GM19099 (cell line): ENCODE results near the gene GOLIM4.

Experiments
- POLR2A ChIP-seq: IDR thresholded peaks from 3 replicates; pipeline ENCODE4 v1.6.1; 2011; ENCODE audit warnings: low read depth; ENCODE audit not compliant: insufficient read length; ENCODE audit errors: extremely low read depth

Gene GOLIM4

DNA sequence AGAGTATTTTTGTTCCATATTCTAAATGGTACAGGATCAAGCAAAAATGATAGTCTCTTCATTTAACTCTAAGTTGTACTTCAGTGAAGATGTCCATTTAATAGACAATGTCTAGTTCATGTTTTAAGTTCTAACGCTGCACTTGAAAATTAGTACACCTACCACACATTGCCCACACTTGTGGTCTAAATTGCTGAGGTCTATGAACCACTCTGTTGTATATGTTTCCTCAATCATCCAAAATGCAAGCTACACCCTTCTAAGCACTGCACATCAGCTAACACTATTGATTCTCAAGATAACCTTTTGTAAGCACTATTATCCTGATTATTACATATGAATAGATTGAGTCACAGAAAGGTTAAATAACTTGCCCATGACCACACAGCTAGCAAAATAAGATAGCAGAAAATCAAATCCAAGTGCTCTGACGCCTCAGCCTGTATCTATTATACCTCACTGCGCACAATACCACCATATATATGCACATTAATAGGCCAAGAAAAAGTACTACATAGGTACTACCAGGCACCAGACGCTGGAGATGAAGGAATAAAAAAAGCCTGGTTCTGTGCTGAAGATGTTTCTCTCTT, 6.4 kb downstream of the GOLIM4 start:
- no peak for TF ChIP-seq POLR2A

DNA sequence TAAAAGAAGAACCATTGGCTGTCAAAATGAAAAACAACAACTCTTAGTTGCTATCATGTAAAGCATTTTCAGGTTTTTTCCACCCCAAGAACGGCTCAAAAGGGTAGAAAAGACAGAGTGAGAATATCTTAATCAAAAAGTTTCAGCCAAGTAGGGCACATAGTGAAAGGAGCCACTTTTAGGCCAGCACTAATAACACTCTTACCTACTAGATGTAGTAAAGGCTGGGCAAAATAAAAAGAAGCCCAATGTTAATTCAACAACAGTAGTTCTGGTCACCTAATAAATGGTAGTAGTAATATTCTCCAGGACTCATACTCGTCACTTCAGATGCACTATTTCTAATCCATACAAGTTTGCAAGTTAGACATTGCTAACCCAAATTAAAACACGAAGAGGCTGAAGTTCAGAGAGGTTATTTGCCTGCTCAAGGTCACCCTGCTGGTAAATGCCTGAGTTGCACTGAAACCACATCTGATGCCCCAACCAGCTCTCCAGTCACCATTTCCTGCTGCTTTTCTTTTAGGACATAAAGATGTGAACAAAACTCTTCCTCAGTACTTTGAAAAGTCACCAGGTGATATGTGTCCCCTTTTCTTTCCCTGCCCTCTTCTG, 7.5 kb downstream of the GOLIM4 start:
- no peak for TF ChIP-seq POLR2A

DNA sequence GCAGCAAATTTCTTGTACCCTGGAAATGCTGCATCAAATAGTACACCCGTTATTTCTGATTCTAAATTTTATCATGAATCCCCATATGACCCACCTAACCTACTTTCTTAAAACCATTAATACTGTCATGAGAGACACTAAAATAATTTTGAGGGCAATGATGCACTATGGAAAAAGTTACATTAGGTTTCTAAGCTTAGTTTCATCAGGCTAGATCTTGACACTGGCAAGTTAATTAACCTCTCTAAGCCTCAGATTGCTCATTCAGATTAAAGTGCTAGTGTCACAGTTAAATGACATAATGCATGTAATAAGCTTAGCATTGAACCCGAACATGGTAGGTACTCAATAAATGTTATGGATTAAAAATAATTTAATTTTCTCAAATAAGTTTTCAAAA, 8.2 kb downstream of the GOLIM4 start:
- no peak for TF ChIP-seq POLR2A

DNA sequence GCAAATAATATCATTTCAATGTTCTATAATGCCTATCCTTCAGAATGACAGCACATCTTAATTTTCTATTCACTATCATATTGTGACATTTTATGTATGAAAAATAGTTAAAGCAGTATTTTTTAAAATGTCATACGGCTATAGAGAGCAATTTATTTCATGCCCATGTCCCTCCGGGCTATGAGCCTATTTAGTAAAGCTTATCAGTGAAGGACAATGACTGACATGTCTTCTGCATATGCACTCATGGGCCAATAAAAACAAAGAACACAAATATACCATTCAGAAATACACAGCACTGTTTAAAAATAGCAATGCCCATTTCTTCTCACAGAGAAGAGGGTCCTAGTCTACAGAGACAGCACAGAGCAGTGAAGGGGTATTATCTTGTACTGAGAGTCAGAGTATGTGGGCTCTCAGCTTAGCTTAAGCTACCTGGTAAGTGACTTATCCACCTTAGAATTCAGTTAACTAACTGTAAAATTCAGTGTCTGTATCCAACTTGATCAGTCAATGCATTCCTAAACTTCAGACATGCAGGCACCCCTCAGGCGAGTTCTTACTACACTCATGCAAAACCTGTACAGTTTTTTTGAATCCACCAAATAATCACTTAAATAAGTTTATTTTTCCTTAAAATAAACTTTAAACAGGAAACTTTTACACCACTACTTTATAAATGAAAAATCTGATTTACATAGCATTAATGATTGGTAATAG, 9.0 kb downstream of the GOLIM4 start:
- TF ChIP-seq POLR2A, result no peak

DNA sequence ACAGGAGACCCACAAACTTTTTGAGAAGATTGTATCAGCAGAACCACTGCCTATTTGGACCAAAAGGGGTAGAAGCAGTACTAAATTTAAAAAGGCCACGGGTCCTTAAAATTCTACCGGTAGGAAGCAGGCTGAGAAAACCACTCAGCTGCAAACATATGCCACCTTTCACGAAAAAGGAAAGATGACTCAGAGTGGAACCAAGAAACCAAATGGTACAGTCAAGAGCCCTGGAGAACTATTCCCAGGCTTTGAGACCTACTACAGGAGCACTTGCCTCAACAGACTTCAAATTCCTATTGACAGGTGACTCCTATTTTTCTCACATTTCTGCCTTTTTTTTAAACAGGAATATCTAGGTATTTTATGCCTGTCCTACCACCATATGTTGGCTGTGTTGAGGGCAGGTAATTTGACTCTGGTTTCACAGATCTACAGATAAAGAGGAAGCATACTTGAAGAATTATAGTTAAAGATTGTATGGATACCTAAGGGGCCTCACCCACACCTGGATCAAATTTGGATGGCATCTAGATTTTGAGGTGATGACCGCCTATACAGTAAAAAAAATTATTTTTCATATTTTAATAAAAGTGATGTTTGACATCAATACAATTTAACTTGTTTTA, 10.1 kb downstream of the GOLIM4 start:
- no peak for TF ChIP-seq POLR2A

DNA sequence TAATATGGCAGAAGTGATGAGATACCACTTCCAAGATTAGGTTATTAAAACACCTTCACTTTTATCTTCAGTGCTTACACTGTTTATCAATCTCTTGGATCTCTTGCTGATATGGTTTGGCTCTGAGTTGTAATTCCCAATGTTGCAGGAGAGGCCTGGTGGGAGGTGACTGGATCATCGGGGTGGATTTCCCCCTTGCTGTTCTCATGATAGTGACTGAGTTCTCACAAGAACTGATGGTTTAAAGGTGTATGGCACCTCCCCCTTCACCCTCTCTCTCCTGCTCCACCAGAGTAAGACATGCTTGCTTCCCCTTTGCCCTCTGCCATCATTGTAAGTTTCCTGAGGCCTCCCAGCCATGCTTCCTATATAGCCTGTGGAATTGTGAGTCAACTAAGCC, 11.8 kb downstream of the GOLIM4 start:
- TF ChIP-seq POLR2A, result no peak

DNA sequence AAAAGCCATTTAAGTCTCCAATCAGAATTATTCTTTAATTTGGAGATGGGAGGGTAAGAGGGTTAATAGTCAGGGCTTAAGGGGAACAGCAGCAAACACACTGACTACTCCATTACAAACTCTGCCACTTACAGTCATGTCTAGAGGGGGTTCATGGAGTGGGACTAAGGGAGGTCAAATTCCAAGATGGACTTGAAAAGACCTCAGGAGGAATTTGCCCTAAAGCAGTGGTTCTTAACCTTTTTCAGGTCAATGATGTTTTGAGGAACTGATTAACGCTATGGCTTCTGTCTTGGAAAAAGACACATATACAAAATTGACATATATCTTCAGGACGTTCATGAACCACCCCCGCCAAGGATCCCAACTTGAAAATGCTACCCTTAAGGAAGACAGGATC, 13.9 kb downstream of the GOLIM4 start:
- no peak for TF ChIP-seq POLR2A

DNA sequence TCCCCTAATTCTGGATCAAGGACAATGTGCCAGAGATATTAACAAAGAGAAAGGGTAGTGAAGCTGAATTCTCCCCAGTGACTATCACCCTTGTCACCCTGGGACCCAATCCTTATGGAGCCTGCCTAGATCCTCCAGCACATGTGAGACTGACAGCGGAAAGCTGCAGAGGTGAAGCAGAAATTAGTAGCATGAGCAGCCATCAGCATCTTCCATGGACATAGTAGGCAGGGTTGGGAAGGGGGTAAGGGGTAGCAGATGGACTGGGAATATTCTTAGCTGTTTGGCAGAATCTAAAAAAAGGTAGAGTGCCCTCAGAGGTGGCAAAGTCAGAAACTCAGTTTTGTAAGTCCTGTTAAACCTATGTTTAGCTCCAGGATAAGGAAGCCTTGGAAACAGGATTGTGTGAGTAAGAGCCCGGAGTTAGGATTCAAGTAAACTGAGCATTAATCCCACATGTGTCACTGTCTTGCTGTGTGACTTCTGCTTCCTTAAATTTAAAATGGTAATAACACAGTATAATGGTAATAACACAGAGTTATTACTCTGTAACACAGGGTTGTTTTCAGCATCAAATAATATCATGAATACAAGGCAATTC, 14.5 kb downstream of the GOLIM4 start:
- no peak for TF ChIP-seq POLR2A

DNA sequence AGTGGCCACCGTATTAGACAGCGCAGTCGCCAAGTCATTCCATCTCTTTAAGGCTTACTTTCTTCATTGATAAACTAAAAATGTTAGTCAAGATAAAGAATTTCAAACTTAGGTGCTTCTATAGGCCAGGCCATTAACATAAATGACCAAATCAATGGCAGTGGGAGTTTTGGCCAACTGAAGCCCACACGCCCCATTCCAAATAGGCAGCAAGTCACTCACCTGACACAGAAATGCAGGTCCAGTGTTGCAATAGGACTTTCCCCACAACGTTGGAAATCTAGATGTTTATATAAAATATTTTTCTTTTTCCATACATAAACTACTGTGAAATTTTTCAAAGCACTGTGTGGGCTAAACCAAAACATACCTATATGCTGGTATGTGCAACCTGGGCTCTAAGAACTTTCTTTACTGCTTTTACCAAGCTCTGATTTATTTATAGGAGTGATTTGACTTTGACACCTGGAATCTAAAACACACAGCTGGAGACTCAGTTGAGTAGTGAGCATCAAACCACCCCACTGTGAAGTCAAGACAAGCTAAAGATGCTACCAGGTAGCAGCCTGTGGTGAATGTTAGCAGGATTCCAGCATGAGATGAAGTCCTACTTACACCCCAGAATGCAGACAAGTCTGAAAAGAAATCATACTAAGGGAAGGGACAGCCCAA, 15.1 kb downstream of the GOLIM4 start:
- no peak for TF ChIP-seq POLR2A

DNA sequence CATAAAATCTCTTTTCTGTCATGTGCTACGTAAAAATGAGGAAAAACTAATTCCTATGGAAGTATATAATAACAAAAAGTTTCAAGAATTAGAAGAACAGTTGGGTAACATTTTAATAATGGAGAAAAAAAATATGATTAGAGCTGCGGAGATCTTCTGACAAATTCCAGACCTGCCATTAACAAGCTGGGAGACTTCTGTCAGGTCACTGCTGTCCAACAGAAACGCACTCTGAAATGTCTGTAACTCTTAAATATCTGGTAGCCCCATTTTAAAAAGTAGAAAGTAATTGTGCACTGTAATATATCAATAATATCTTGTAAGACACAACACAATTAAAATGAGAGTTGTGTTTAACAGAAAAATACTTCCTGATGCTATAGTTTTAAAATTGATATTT, 15.7 kb downstream of the GOLIM4 start:
- no peak for TF ChIP-seq POLR2A

DNA sequence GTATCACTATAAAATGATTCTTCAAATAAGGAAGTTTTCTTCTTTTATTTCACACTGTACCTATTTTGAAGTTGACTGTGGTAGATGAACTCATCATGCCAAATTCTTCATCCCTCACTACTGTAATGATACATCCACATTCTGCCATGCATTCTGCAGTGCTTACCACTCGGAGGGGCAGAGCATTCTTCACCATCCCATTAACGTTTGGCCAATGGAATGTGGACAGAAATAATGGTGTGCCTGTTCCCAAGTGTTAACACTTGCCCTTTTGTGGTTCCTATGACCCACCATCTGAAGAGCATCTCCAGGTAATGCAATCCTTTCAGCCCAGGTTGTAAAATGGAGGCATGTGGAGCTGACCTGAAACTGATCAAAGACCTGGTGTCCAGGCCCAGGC, 18.6 kb downstream of the GOLIM4 start:
- no peak for TF ChIP-seq POLR2A

DNA sequence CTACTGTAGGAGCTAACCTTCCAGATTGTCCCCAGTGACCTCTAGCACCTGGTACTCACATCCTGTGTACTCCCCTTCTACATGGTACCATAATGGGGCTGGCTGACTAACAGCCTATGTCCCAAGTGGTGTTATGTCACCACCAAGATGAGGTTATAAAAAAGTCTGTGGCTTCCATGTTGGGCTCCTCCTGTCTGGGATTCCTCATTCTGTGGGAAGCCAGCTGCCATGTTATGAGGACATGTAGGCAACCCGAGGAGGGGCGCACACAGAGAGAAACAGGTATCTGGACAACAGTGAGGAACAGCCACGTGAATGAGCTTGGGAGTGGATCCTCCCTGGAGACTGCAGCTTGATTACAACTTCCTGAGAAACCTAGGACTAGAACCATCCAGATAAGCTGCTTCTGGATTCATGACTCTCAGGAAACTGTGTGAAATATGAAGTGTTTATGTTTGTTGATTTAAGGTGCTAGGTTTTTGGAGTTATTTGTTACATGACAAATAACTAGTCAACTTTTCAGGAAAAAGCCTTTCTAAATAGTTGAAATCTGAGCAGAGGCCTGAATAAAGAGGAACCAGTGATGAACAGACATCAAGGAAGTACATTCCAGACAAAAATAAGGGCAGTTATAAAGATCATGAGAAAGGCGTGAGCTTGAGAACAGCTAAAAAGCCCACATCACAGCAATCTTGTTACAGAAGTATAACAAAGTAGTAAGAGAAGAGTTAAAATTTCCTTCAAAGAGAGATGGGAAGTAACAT, 21.7 kb downstream of the GOLIM4 start:
- no peak for TF ChIP-seq POLR2A

DNA sequence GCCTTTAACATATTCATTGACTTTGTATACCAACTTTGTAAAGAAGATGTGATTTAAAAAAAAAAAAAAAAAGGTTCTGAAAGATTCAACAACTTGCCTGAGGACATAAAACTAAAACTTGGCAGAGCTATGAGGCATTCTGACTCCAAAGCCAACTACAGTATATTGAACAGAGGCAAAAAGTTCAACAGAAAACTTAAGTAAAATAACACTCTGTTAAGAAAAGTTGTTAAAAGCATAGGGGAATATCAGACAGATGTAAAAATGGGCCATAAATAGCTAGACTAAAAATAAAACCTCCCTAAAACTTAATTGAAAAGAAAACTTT, 23.4 kb downstream of the GOLIM4 start:
- TF ChIP-seq POLR2A, result no peak

DNA sequence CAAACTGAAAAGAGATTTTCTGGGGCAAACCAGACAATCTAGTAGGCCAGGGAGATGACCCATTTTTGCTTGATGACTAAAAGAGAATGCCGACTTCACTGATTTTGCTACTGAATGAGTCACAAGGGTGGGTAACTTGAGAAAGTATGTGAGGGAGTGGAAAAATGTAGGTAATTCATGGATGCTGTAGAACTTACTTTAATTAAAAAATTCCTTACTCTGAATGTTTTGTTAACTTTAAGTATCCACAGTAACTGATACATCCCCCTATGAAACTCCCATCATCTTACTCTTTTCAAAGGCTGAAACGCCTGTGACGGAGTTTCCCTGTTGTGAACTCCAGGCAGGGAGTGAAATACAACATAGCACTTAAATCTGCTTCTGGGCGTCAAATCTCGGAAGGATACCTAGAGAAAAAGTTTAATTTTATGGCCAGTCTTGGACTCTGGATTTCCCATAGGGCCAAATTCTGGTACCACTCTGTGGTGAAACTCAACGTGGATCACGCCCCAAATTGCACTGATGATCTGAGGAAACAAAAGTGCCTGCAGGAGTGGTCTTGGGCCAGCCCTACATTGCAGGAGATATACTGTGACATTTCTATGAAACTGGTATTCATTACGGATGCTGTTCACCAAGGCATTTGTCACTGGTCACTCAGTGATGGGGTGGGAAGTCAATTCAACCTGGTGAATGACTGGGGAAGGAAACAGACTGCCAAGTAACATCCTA, 24.0 kb downstream of the GOLIM4 start:
- no peak for TF ChIP-seq POLR2A
